Bronchial epithelial cell (primary cell): ENCODE measurements around the gene TOM1L2. TPM values are rescaled to one million over a fixed set of nuclear protein-coding genes. Genes with fewer than 3 reads are reported as not detected.
A peak's percentile ranks its signal among the peaks of the same experiment; 100 is the strongest.

Experiments
- DNase-seq: peaks from one replicate; pipeline ENCODE4 v3.0.0-alpha.2; 2010; ENCODE audit warnings: low read depth
- FAIRE-seq: peaks from 2 replicates; lab custom pipeline; 2011; peaks lifted over from hg19 to GRCh38; lab: Jason Lieb, UNC
- H3K27me3 ChIP-seq: 2 replicates; pipeline ENCODE4 v1.5.1; 2011; ENCODE audit warnings: low read length; ENCODE audit not compliant: control insufficient read depth, insufficient read depth
- H3K36me3 ChIP-seq: 2 replicates; pipeline ENCODE4 v1.5.1; 2011; ENCODE audit warnings: low read length; ENCODE audit not compliant: control insufficient read depth, insufficient read depth
- H3K4me3 ChIP-seq: 2 replicates; pipeline ENCODE4 v1.5.1; 2011; ENCODE audit warnings: mild to moderate bottlenecking, low read depth, low read length, control low read depth
- CTCF ChIP-seq: IDR thresholded peaks from 2 replicates; pipeline ENCODE4 v1.5.1; 2011; ENCODE audit warnings: mild to moderate bottlenecking, moderate library complexity, low read length, control low read depth, inconsistent platforms; ENCODE audit not compliant: insufficient read depth, severe bottlenecking
- total RNA-seq: library from RNA; depleted of rRNA; stranded (reverse); fragments of >200 nt; gene quantifications from 2 replicates; pipeline ENCODE4 v1.2.1, GENCODE V29; 2014

The TOM1L2 gene
- total RNA-seq, 1 donor from 2014 or later: 12.4 TPM

DNA sequence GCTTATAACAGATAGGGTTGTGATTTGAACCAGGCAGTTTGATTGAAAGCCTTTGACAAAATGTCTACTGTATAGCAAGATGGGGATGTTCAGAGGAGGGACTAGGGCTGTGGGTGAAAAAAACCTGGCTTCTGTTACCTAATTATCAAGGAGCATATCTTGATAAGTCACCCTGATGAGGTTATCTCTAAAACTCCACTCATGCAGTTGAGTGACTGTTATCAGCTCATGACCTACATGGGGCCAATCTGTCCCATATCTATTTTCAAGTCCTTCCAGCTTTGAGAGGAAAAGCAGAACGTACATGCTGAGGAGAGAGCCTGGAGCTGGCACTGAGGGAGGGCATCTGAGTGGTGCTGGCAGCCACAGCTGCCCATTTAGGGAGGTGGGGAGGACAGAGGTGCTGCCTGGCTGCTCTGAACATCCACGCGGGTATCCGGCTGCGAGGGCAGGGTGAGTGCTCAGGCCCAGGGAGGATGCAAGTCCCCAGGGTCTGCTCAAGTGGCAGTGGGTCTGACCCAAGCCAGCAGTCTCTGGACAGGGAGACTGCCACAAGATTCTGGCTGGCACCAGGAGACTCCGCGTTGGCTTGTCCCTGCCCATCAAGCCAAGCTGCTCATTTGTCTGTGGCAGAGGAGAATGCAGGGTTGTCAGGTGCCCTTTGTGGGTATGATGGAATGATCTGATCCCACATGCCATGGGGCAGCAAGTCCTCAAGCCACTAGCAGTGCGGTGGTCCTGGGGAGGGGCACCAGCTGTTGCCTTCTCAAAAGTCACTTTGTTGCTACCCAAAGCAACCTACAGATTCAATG is 37.6 kb upstream of the TOM1L2 start:
- Histone ChIP-seq H3K4me3 (no peak overlapping the region), H3K27me3 (no peaks in the 10 kb centered on the region), H3K36me3 (peaks cover 2% of the 10 kb centered on the region)
- FAIRE-seq (no peak), DNase-seq (no peak)
- no peak for TF ChIP-seq CTCF

GRCh38 chr17:18008496-18009268 is 36.5 kb upstream of the TOM1L2 start:
- Histone ChIP-seq H3K27me3 (no peaks in the 10 kb centered on the region), H3K36me3 (peaks cover 2% of the 10 kb centered on the region), H3K4me3 (no peak overlapping the region)
- TF ChIP-seq CTCF: no peak
- DNase-seq (peak; percentile 76), FAIRE-seq (no peak)

- no peak for TF ChIP-seq CTCF
- DNase-seq (no peak), FAIRE-seq (peak; percentile 43)
- H3K27me3 ChIP-seq: no peaks in the 10 kb centered on the region
- H3K4me3 ChIP-seq: no peak overlapping the region
- peaks cover 2% of the 10 kb centered on the region for H3K36me3 ChIP-seq
These were observed 34.5 kb upstream of the TOM1L2 start for GRCh38 chr17:18006495-18007239.

DNA sequence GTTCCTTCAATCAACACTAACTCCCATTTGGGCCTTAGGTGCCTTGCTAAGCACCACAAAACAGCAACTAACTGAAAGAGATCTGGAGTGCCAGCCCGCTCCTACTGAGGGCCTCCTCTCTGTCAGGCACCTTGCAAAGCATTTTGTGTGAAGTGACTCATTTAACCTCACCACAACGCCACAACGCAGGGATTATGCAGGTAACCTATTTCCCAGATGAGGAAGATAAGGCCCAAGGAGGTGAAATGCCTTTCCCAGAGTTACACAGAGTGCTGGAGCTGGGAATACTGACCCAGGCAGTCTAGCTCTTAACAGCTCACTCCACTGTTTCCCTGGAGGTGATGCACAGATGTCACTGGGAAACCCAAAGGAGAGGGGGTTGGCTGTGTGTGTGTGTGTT is 33.3 kb upstream of the TOM1L2 start:
- Histone ChIP-seq H3K36me3 (no peaks in the 10 kb centered on the region), H3K27me3 (no peaks in the 10 kb centered on the region), H3K4me3 (no peak overlapping the region)
- no peak for FAIRE-seq
- DNase-seq: no peak
- no peak for TF ChIP-seq CTCF

DNA sequence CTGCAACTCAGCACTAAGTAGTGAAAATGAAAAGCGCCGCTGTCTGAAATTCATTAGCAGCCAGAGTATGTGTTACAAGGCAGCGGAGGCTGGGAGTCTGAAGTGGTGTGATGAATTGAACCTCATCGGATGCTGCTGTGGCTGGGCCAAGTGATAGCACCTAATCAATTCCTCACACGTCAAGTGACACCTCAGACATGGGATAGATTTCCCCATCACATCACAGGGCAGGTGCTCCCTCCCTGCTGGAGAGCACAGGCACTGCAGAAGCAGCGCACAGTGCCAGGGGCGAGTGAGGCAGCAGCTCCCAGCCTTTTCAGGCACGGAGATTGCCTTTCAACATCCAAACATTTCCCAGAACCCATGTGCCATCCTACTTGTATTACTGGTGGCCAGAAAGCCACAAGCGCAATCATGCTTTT is 32.7 kb upstream of the TOM1L2 start:
- Histone ChIP-seq H3K4me3 (no peak overlapping the region), H3K27me3 (no peaks in the 10 kb centered on the region), H3K36me3 (no peaks in the 10 kb centered on the region)
- DNase-seq (no peak), FAIRE-seq (no peak)
- TF ChIP-seq CTCF: peak; percentile 39
